HG02678 (cell line): Measurements from ENCODE around the gene MYO1F.
"Not testable (repeated sequence)": the region's sequence is repeated elsewhere in the genome, so short reads cannot be mapped to it uniquely, and the experiment has no call there.

Source experiments
- ATAC-seq: cut with Tn5 transposase; IDR thresholded peaks from one replicate; pipeline ENCODE4 v1.9.1; 2021; ENCODE audit warnings: mild to moderate bottlenecking, moderate library complexity; ENCODE audit not compliant: unreplicated experiment

The MYO1F gene

DNA sequence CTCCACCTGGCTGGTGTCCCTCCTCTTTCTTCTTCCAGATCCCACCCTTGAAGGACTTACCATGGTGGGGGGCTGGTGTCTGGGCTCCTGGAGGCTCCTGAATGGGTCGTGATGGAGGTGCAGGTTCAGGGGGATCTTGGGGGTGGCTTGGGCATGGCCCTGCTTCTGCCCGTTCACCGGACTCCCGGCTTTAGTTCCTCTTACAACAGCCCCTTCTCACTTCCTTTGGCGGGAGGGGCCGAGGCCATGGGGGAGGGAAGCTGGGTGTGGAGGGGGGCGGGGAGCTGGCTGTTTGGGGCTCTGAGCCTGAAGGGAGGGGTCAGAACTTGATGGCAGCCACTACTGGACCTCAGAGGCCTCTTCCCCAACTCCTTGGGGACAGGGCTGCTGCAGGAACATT, at the start of gene MYO1F:
Gene MYO1F, minus strand, starts transcription at position 196 of the 400 bp plus-strand sequence. Its CDS starts 133 bp downstream, at position 63.
- ATAC-seq = no peak

DNA sequence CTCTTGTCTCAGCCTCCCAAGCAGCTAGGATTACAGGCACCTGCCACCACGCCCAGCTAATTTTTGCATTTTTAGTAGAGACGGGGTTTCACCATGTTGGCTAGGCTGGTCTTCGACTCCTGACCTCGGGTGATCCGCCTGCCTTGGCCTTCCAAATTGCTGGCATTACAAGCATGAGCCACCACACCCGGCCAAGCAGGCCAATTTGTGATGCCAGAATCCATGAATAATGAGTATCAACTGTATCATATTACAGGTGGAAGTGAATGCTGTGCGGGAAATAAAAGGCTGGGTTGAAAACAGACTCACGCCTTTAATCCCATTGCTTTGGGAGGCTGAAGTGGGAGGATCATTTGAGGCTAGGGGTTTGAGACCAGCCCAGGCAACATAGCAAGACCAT, 49.6 kb upstream of the MYO1F start:
- no peak for ATAC-seq

DNA sequence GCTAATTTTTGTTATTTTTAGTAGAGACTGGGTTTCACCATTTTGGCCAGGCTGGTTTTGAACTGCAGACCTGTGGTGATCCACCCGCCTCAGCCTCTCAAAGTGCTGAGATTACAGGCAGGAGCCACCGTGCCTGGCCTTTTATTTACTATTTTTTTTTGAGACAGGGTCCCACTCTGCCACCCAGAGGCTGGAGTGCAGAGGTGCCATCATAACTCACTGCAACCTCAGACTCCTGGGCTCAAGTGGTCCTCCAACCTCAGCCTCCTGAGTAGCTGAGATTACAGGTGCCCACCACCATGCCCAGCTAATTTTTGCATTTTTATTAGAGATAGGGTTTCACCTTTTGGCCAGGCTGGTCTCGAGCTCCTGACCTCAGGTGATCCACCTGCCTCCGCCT, 45.6 kb upstream of the MYO1F start:
- not testable (repeated sequence) for ATAC-seq

DNA sequence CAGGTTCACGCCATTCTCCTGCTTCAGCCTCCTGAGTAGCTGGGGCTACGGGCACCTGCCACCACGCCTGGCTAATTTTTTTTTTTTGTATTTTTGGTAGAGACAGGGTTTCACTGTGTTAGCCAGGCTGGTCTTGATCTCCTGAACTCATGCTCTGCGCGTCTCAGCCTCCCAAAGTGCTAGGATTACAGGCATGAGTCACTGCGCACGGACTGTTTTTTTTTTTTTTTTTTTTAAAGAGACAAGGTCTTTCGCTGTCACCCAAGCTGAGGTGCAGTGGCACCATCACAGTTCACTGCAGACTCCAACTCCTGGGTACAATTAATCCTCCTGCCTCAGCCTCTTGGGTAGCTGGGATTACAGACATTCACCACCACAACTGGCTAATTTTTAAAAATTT, 41.5 kb upstream of the MYO1F start:
- no peak for ATAC-seq

DNA sequence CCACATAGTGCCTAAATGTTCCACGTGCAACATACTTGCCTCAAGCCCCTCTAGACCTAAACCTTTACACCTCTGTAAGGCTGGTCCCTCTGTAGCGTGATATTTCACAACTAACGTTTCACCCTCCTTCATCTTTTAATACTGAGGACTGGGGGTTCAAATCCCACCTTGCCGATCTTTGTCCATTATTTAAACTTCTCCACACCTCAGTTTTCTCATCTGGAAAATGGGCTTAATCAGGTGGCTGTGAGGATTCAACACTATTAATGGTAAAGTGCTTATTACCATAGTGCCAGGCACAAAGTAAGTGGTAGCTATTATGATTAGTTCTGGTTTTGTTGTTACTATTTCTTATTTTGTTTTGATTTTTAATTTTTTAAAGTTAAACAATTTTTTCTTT, 40.7 kb upstream of the MYO1F start:
- ATAC-seq = no peak

DNA sequence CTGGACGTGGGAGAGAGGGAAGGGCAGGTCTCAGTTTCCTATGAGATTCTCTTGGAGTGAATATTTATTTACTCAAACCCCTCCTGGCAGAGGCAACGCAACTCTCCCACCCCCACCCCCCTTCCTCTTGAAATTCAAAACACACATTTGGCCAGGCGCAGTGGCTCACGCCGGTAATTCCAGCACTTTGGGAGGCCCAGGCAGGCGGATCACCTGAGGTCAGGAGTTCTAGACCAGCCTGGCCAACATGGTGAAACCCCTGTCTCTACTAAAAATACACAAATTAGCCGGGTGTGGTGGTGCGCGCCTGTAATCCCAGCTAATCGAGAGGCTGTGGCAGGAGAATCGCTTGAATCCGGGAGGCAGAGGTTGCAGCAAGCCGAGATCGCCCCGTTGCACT, 40.1 kb upstream of the MYO1F start:
- not testable (repeated sequence) for ATAC-seq

DNA sequence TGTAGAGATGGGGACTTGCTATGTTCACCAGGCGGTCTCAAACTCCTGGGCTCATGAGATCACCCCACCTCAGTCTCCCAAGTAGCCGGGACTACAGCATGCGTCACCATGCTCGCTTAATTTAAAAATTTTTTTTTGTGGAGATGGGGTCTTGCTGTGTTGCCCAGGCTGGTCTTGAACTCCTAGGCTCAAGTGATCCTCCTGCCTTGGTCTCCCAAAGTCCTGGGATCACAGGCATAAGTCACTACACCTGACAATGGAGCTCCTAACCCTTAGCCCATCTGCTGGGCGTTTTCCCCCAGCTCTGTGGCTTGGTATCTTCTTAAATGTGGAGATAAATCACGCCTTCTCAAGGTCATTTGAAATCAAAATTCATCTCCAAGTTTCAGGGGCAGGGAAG, 39.6 kb upstream of the MYO1F start:
- no peak for ATAC-seq

DNA sequence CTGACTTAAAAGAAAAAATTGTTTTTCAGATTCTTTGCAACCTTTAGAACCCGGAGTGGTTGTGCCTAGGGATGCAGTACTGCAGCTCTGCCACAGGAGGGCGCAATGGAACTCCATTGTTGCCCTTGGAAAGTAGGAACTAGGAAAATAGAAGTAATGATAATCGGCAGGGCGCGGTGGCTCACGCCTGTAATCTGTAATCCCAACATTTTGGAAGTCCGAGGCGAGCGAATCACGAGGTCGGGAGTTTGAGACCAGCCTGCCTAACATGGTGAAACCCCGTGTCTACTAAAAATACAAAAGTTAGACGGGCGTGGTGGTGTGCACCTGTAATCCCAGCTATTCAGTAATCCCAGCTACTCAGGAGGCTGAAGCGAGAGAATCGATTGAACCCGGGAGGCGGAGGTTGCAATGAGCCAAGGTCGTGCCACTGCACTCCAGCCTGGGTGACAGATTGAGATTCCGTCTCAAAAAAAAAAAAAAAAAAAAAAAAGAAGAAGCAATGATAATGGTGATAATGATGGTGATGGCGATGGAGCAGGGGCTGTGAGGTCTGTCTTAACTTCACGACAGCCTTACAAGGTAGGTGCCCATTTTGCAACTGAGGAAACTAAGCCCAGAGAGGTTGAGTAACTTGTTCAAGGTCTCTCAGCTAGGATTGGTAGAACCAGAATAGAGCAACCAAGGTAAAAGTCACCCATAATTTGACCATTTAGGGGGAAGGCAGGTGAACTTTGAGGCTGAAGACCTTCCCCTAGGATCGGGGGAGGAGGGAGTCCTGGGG, 38.8 kb upstream of the MYO1F start:
- ATAC-seq = no peak

DNA sequence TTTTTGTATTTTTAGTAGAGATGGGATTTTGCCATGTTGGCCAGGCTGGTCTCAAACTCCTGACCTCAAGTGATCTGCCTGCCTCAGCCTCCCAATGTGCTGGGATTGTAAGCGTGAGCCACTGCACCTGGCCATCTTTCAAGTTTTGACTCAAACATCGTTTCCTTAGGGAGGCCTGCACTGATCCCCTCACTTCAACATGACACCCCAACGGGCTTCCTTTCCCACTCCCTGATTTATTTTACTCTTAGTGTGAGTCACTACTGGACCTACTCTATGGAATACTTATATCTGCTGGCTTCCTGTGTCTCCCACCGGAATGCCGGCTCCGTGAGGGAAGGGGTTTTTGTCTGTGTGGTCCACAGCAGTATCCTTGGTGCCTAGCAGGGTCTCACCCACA, 37.8 kb upstream of the MYO1F start:
- ATAC-seq = no peak

DNA sequence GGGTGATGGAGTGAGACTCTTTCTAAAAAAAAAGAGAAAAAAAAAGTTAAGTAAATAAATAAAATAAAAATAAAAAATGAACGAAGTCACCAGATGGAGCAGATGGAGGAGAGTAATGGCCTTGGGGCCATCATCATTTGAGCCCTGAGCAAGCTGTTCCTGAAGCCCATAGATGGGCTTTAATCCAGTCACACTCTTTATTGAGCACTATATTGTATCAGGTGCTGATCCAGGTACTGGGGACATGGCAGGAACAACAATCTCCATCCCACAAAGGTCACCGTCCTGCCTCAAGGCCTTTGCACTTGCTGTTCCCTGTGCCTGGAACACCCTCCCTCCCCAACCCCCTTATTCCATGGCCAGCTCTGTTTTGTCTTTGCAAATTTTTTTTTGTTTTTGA, 37.2 kb upstream of the MYO1F start:
- ATAC-seq = no peak

DNA sequence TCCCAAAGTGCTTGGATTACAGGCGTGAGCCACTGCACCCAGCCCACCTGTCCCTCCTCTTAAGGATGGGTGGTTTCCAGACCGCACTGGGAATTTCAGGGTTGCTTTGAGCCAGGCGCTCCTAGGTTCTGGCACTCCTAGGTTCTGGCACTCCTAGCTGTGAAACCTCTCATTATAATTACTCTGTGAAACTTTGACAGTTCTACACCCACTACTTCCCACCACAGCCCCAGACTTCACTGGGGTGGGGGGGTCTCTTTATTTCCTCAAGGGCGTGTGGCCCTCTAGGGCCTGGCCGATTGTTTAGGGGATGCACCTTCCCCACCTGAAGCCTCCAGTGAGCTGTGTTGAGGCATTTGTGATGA, 35.5 kb upstream of the MYO1F start:
- no peak for ATAC-seq

DNA sequence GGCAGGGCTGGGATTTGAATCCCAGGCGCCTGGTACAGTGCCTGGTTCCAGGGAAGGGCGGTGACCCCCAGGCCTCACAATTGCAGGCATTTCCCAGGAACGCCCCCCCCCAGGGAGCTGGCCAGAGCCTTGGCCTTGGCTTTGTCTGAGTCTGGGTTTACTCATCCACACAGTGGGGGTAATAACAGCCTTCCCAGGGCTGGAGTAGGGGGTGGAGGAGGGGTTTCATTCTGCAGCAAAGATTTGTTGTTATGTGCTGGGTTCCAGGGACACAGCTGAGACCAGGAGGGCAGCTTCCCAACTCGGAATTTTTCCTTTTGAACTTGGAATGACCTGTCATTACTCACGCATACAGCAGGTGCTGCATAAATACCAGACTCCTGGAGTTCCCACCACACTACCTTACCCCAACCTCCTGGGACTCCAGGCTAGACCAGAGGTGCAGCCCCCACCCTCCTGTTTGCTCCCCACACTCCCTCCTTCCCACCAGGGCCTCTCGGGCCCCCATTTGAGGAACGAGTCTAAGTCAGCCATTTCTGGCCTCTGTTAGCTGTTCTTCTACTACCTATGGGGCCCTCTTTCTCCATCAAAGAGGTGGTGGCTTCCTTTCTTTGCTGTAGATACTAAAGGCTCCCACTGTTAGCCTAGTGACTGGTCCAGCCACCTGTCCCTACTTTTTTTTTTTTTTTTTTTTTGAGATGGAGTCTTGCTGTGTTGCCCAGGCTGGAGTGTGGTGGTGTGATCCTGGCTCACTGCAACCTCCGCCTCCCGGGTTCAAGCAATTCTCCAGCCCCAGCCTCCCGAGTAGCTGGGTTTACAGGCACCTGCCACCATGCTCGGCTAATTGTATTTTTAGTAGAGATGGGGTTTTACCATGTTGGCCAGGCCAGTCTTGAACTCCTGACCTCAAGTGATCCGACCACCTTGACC, 34.9 kb upstream of the MYO1F start:
- no peak for ATAC-seq

DNA sequence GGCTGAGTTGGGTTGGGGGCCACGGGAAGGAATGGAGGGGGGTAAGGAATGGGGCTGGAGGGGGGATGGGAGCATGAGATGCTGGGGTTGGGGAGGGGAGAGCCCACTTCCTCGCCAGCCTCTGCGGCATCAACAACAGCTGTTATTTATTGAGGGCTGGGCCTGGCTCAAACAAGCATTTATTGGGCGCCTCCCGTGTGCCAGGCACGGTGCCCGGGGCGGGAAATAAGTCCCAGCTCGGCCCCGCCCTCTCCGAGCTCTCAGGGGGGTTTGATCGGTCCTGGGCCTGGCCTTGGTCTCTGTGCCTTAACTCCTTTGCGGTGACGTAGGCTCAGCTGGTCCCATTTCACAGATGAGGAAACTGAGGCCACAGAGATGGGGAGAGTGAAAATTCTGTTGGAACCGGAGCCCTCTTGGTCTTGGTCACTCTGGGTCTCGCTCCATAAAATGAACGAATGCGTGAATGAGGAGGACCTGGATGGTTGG, 34.2 kb upstream of the MYO1F start:
- no peak for ATAC-seq

DNA sequence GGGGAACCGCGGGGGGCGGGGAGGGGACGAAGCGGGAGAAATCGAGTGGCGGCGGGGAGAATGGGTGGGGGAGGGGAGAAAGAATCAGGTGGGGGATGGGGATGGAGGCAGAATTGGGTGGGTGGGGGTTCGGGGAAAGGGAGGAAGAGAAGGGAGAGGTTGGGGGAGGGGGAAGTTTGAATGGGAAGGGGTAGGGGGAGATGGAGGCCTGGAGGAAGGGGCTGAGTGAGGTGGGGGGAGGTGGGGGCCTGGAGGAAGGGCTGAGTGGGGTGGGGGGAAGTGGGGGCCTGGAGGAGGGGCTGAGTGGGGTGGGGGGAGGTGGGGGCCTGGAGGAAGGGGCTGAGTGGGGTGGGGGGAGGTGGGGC, 33.7 kb upstream of the MYO1F start:
- ATAC-seq = no peak

DNA sequence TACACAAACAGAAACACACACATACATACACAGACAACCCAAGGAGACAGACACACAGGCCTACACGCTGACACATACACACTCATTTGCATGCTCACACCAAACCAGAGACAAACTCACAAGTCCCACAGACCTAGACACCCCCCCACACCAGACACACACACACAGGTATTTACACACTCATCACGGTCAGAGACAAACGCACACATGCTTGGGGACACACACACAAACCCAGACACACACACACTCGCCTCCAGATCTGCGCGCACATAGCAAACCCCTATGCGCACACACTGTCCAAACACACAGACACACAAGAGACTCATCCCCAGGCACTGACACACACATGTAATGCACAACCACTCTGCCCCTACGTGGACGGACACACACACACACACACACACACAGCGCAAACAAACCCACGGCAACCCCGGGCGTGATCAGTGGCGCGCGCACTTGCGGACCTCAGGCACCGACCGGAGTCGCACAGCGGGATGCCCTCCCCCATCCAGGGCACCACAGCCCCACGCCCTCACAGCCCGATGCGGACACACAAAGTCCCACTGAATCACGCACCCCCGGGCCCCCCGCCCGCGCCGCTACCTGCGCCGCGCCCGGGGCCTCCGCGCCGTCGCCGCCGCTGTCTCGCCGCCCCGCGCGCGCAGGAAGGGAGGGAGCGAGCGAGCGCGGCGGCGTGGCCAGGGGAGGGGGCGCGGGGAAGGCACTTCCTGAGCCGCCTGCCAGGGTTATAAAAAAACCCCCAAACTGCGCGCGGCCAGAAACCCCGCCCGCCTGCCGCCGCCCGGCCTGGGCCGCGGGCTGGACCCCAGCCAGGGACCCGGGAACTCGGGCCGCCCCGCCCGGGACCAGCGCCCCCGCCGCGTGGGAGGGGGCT, 33.0 kb upstream of the MYO1F start, which contains the start of gene ADAMTS10:
Gene ADAMTS10, minus strand, starts transcription at position 675 of the 895 bp plus-strand sequence. CDS start 5,005 bp downstream, outside the sequence.
- no peak for ATAC-seq

DNA sequence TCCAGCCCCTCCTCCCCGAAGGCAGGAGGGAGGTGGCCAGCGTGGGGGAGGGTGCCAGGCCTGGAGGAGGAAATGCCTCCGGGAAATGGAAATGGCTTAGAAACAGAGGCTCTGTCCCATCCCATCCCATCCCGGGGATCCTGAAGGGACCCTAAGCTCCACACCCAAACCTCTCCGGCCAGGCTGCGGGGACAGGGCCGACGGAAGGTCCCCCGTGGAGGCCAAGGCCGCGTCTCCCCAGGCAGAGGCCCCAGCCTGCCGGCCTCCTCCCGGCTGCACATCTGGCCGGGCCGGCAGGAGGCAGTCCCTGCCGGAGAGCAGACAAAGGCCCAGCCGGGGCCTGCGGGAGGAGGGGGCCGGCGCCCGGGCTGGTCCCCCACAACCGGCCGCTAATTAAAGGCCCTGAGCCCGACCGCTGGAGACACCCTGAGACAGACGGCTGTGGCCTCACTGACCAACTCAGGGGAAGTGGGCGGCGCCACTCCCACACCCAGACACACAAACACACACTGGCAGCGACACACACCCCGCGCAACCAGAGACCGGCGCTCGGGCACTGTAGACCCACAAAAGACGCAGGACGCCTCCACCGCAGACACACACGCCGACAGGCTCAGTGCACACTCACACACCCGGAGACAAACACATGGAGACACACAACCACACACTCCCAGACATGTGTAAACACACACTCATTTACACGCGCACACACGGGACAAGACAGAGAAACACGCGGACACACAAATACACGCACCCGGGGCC, 32.2 kb upstream of the MYO1F start:
- no peak for ATAC-seq

DNA sequence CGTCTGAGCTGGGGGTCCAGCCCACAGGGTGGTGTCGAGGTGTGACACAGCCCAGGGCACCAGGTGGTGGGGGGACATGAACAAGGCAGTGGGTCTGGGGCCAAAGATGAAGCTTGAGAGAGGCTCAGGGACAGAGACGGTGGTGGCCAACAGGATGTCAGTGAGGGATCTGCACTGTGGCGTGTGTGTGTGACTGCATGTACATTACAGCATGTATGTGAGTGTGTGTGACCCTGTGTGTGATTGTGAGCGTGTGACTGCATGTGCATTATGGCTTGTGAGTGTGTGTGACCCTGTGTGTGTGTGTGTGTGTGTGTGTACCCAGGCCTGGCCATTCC, 31.7 kb upstream of the MYO1F start:
- ATAC-seq = no peak

DNA sequence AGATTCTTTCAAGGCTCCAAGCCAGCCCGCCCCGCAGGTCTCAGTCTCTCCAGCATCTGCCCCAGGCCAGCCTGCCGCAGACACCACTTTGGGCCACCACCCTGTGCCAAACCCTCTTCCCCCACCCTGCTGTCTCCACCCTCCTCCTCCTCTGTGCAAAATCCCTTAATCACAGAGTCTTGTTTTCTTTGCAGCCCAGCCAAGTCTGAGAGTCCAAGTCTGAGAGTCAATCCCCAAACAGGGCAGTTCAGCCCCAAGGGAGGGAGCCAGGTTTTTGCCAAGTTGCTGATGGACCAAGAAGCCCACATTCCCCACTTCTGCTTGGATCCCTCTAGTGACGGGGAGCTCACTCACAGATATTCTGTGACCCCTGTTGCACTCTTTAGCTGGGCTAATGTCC, 30.1 kb upstream of the MYO1F start:
- ATAC-seq = no peak

DNA sequence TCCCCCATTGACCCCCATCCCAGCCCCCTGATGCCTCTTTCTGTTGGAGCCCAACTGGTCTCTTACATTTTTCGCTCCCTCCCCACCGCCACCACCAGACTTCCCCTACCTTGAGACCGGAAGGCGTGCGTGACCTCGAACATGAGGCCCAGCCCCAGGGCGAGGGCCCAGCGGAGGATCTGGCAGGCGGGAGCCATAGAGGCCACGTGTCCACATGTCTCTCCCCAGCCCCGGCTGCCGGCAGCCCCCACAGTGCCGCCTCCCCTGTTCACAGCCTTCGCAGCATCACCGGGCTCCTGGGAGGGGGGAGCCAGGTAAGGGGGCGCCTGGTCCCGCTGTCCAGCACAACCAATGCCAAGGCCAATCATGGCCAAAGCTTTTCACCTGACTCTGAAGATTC, 28.3 kb upstream of the MYO1F start:
- no peak for ATAC-seq

DNA sequence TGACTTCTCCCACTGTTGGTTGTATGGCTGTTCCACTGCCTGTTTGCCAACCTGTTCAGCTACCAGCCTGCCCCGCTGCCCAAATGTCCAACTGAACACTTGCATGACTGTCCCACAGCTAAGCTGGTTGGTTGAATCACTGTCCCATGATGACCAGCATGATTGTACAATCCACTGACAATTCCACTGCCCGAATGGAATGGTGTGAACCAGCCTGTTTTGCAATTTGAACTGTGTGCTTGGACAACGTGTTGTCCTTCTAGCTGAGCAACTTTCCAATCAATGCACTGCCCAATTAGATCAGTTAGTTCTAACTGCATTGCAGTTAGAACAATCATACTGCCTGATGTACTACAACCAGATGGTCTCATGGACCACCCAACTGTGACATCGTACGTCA, 24.6 kb upstream of the MYO1F start:
- ATAC-seq = no peak
